Heart left ventricle (tissue), 13 donors: Measurements from ENCODE around the gene MYH15.

Experiments
- CTCF ChIP-seq, 12 donors: fragments of 200-600 bp; sonication (generic) in 4 of 12; IDR thresholded peaks; one replicate each; pipeline versions ENCODE4 v1.5.0 to v1.8.0; 2018 to 2022; ENCODE audit warnings: antibody characterized with exemption in 12 of 12, mild to moderate bottlenecking in 5 of 12
- POLR2A ChIP-seq, 2 donors: fragments of 450-650 bp; IDR thresholded peaks; one replicate each; pipeline ENCODE4 v1.6.1; 2017; ENCODE audit warnings: antibody characterized with exemption in 2 of 2, mild to moderate bottlenecking in 2 of 2, moderate library complexity in 2 of 2
- donor health status: ischemic (EF 13 %, LVEDD 7.1; RV severe dilation, severe dysfunction).
- donor health status: DM: no; HTN: yes; CAD: no.
- donor health status: DM: no; HTN: no; CAD: no.
- donor health status: ischemic (EF 25% LVEDD 6.9; RV normal size, moderate dysfunction).
- donor health status: ischemic (EF 25% LVEDD 5.7; RV mildly dilated, moderate dysfunction).
- donor health status: ischemic (EF 35%, LVEDD 5.7; RV mildly dilated, moderate dysfunction).
- donor health status: nonischemic (EF 11% LVEDD 7.7; RV severe dilation, severe dysfunction).
- donor health status: DM: yes; HTN: yes; CAD: no.
- donor health status: PGD.
- donor health status: ischemic (EF 29% LVEDD 5.4; RV normal size, mild dysfunction).
- donor health status: nonischemic (EF 23%, LVEDD 6.1; RV moderate dilation, normal function).

GRCh38 chr3:108507902-108508301 lies 2.5 kb downstream of the MYH15 start:
- TF ChIP-seq CTCF (IDR thresholded peaks at IDR 0.05) (no peak), POLR2A (IDR thresholded peaks at IDR 0.05) (no peak)
